ENCODE measurements around the gene RBM12. TPM values are rescaled to one million over a fixed set of nuclear protein-coding genes. Genes with fewer than 3 reads are reported as not detected.
A peak's percentile ranks its signal among the peaks of the same experiment; 100 is the strongest.

RBM12 gene
- total and polyA plus RNA-seq, 8 donors: 6.2 to 46.7 (median 23.9) TPM

GRCh38 chr20:35616465-35617396 lies 48.0 kb downstream of the RBM12 start:
- intact Hi-C loops (cut with DNase I): no loop called here
- peak; percentile 91 to 97 (median 92) for DNase-seq
- Histone ChIP-seq H3K27ac (peak overlapping the region; percentile 67 to 89 (median 80)), H3K9me3 (no peaks in the 10 kb centered on the region), H3K4me3 (peak overlapping the region; percentile 12 to 53 (median 32)), H3K27me3 (no peaks in the 10 kb centered on the region), H3K4me1 (peaks cover 3 to 10% (median 7%) of the 10 kb centered on the region in 3 donors), H3K36me3 (no peaks in the 10 kb centered on the region)
- ATAC-seq: peak; percentile 71 to 82 (median 74)
- WGBS, 2 donors: 4% methylated on average over 57 of the region's 57 CpGs
- no peak for TF ChIP-seq CTCF (IDR thresholded peaks at IDR 0.05)
- FAIRE-seq: peak; percentile 87

DNA sequence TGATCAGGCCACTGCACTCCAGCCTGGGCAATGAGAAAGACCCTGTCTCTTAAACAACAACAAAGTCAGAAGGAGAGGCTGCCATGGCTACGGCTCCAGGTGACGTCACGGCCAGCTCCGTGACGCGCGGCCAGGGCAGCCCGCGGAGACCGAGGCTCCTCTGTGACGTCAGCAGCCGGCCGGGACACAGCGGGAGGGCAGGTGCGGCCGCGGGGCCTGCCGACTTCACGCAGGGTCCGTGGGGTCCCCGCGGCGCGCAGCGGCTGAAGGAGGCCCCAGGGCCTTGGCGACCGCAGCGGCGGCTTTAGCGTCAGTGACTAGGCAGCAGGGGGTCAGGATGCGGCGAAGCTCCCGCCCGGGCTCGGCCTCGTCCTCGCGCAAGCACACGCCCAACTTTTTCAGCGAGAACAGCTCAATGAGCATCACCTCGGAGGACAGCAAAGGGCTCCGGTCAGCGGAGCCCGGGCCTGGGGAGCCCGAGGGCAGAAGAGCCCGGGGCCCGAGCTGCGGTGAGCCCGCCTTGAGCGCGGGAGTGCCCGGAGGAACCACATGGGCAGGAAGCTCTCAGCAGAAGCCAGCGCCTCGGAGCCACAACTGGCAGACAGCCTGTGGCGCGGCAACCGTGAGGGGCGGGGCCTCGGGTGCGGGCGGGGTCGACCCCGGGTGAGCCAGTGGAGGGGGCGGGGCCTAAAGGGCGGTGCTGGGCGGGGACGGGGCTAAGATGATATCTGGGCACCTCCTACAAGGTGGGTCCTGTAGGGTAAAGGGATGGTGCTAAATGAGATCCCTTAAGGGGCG lies 48.8 kb downstream of the RBM12 start, which contains the start of gene SPAG4:
Gene SPAG4 (plus strand): TSS at position 163 of the 798 bp plus-strand sequence. CDS start 175 bp downstream, at position 338.
- intact Hi-C loops (cut with DNase I): no loop called here
- DNase-seq (peak; percentile 99 to 100 (median 100)), FAIRE-seq (no peak), ATAC-seq (peak; percentile 79 to 90 (median 84))
- Histone ChIP-seq H3K27me3 (no peaks in the 10 kb centered on the region), H3K9me3 (no peaks in the 10 kb centered on the region), H3K36me3 (no peaks in the 10 kb centered on the region), H3K4me1 (peaks cover 3 to 10% (median 7%) of the 10 kb centered on the region in 3 donors), H3K27ac (peak within 1 kb of the TSS; percentile 87 to 90 (median 88)), H3K4me3 (peak within 1 kb of the TSS; percentile 36 to 54 (median 41))
- 0% methylated on average over 65 to 68 of the region's 68 CpGs for WGBS, 2 donors
- no peak for TF ChIP-seq CTCF (IDR thresholded peaks at IDR 0.05)

DNA sequence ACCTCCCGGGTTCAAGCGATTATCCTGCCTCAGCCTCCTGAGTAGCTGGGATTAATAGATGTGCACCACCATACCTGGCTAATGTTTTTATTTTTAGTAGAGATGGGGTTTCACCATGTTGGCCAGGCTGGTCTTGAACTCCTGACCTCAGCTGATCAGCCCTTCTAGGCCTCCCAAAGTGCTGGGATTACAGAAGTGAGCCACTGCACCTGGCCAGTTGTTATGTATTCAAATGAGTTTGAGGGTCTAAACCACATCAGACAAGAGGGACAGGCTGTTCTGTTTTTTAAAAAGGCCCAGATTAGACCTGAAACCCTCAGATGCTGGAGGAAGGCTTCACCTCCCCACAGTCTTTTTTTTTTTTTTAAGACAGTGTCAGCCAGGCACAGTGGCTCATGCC lies 53.2 kb downstream of the RBM12 start:
- 72 to 79% methylated on average over 2 of the region's 2 CpGs for WGBS, 2 donors
- Histone ChIP-seq H3K27me3 (no peaks in the 10 kb centered on the region), H3K9me3 (no peaks in the 10 kb centered on the region), H3K4me3 (no peak overlapping the region), H3K4me1 (peaks cover 0 to 3% (median 0%) of the 10 kb centered on the region in 3 donors), H3K27ac (no peak overlapping the region), H3K36me3 (no peaks in the 10 kb centered on the region)
- intact Hi-C loops (cut with DNase I): no loop called here
- FAIRE-seq (no peak), ATAC-seq (no peak), DNase-seq (no peak)
- TF ChIP-seq CTCF (IDR thresholded peaks at IDR 0.05): no peak

DNA sequence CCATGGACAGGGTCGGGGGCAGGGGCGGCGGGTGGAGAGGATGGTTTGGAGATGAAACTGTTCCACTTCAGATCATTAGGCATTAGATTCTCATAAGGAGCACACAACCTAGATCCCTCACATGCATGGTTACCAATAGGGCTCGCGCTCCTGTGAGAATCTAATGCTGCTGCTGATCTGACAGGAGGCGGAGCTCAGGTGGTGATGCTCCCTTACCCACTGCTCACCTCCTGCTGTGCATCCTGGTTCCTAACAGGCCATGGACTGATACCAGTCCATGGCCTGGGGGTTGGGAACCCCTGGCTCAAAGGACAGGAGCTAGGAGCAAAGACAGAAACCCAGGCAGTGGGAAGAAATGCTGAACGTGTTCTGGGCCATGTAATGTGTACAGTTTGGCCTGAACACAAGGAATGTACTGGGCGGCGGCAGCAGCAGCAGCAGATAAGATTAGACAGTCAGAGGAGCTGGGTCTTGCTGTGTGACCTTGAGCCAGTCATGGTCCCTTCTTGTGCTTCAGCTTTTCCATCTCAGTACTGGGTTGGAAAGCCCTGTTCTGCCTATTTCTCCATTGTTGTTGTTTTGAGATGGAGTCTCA lies 53.8 kb downstream of the RBM12 start:
- FAIRE-seq: no peak

More for the DNA sequence above, 53.8 kb downstream of the RBM12 start:
- no peak for TF ChIP-seq CTCF (IDR thresholded peaks at IDR 0.05)
- Histone ChIP-seq H3K4me1 (peaks cover 0 to 3% (median 0%) of the 10 kb centered on the region in 3 donors), H3K27ac (no peak overlapping the region), H3K9me3 (no peaks in the 10 kb centered on the region), H3K36me3 (no peaks in the 10 kb centered on the region), H3K4me3 (no peak overlapping the region), H3K27me3 (no peaks in the 10 kb centered on the region)
- no peak for DNase-seq
- 68 to 69% methylated on average over 9 of the region's 9 CpGs for WGBS, 2 donors
- ATAC-seq: peak in 1 of 4 donors; percentile 21
- intact Hi-C loops (cut with DNase I): no loop called here

All from pancreas (tissue), 10 donors.